ENCODE data around the gene PLK5.

Gene PLK5

DNA sequence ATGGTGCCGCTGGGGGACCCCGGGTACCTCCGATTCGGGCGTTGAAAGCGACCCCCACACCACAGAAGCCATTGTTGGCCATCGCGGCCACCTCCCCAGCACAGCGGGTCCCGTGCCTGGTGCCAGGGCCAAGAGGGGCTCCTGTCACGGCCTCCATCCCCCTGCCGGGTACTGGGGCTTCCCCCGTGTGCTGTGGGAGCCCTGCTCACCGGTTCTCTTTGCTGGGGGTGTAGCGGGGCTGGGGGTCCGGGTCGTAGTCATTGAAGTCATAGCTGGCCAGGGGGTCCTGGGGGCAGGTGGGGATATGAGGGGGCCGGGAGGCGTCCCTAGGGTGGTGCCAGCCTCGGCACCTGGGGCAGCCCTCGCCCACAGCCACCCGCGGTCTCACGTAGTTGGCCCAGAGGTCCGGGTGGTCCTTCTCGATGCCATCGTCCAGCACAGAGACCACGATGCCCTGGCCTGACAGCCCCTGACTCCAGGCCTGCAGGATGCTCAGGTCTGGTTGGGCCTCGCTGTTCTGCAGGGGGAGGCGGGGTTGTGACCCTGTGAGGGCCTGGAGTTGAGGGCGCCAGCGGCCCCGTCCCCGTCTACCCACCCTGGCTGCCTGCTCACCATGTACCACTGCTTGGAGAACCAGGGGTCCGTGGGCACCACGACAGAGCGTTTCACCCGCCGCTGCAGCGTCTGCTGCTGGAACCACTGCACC, 36.1 kb upstream of the PLK5 start:
- Mint-ChIP-seq H3K4me3 (no peak overlapping the region), H3K27ac (no peak overlapping the region), H3K4me1 (peaks cover 14% of the 10 kb centered on the region), H3K9me3 (no peaks in the 10 kb centered on the region), H3K36me3 (no peaks in the 10 kb centered on the region), H3K27me3 (peaks cover 30% of the 10 kb centered on the region)
- ATAC-seq = no peak

DNA sequence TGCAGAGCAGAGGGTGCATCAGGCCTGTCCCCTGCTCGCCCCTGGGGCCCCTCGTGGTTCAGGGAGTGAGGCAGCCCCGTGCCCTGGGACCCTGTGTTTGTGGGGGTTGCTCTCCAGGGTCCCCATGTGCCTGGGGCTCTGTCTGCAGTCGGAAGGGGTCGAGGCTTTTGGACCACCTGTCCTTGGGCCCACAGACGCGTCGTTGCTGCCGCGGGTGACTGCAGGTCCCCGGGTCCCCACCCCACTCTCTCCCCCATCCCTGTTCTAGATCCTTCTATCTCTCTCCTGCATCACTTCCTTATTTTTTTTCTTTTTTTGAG, 35.6 kb upstream of the PLK5 start:
- H3K27ac Mint-ChIP-seq = no peak overlapping the region
- no peaks in the 10 kb centered on the region for H3K9me3 Mint-ChIP-seq
- H3K4me3 Mint-ChIP-seq = no peak overlapping the region
- H3K36me3 Mint-ChIP-seq = no peaks in the 10 kb centered on the region
- peaks cover 31% of the 10 kb centered on the region for H3K27me3 Mint-ChIP-seq
- no peak for ATAC-seq
- peaks cover 14% of the 10 kb centered on the region for H3K4me1 Mint-ChIP-seq

DNA sequence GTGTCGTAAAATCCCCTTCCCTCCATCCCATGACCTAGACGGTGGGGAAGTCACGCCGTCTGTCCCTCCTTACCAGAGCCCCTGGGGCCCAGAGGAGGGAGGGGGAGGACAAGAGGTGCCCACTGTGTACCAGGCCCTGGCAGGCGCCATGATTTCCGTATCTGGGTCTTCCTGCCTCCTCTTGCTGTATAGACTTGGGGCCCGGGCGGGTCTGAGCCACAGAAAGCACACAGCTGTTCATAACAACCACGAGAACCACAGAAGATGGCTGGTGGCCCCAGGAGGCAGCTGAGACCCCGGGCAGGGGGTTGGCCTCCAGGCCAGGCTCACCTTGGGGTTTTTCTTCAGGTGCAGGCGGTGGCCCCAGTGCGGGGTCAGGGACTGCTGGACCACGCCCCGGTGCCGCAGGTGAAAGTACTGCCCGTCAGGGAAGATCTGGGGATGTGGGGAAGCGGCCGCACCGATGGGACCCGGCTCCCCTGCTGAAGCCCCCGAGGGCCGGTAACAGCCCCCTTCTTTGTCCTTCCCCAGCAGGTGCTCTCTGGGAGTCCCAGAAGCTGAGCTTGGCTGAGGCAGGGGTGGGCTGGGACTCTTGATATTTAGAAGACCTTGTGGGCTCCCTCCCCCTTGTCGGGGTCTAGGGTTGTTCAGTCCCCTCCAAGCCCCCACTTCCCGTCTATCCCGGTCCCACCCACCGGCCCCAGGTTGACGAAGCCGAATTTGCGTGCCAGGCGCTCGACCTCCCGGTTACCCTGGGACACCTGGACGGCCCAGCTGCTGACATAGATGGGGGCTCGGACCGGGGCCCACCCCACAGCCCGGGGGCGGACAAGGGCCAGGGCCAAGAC, 34.2 kb upstream of the PLK5 start:
- H3K27ac Mint-ChIP-seq = peak overlapping the region; percentile 22
- no peaks in the 10 kb centered on the region for H3K36me3 Mint-ChIP-seq
- no peak for ATAC-seq
- H3K4me3 Mint-ChIP-seq = peak overlapping the region; percentile 50
- H3K27me3 Mint-ChIP-seq = peaks cover 31% of the 10 kb centered on the region
- H3K9me3 Mint-ChIP-seq = no peaks in the 10 kb centered on the region
- peaks cover 14% of the 10 kb centered on the region for H3K4me1 Mint-ChIP-seq

DNA sequence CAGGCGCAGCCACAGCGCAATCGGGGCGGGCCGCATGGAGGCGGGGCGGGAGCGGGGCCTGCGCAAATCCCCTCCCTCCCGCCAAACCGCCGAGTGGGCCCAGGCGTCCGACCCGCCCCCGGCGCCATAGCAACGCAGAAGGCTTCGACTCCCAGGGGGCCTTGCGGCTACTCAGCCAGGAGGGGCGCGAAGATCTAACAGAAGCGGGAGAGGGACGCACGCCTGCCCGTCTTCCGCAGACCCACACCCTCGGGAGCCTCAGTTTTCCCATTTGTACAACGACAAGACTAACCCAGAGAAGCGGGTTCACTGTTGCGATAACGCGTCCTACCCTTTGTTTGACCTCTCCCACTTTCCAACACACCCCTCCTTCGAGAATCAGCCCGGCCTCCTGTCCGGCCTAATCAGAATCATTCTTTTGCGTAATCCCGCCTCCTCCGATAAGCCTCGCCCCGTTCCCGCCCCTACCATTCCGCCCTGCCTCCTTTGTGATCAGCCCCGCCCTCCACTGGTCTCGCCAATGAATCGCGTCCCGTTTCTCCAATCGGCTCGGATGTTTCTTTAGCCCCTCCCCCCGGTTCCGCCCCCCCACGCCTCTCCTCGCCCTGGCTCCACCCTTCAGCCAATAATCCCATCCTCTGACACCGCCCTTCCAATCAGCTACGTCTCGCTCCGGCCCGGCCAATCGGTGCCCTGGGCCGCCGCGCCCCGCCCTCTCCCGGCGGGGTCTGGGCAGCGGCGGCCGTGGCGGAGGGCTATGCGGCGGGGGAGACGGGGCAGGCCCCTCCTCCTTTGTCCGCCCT, 33.4 kb upstream of the PLK5 start, which contains the start of gene PCSK4:
TSS of gene PCSK4 (minus strand) at position 40 of the 803 bp plus-strand sequence. CDS start at position 36, 4 bp downstream.
- H3K4me1 Mint-ChIP-seq = peaks cover 14% of the 10 kb centered on the region
- H3K27me3 Mint-ChIP-seq = peaks cover 34% of the 10 kb centered on the region
- peak within 1 kb of the TSS; percentile 79 for H3K4me3 Mint-ChIP-seq
- H3K9me3 Mint-ChIP-seq = no peaks in the 10 kb centered on the region
- peak; percentile 94 for ATAC-seq
- H3K36me3 Mint-ChIP-seq = no peaks in the 10 kb centered on the region
- peak within 1 kb of the TSS; percentile 22 for H3K27ac Mint-ChIP-seq

DNA sequence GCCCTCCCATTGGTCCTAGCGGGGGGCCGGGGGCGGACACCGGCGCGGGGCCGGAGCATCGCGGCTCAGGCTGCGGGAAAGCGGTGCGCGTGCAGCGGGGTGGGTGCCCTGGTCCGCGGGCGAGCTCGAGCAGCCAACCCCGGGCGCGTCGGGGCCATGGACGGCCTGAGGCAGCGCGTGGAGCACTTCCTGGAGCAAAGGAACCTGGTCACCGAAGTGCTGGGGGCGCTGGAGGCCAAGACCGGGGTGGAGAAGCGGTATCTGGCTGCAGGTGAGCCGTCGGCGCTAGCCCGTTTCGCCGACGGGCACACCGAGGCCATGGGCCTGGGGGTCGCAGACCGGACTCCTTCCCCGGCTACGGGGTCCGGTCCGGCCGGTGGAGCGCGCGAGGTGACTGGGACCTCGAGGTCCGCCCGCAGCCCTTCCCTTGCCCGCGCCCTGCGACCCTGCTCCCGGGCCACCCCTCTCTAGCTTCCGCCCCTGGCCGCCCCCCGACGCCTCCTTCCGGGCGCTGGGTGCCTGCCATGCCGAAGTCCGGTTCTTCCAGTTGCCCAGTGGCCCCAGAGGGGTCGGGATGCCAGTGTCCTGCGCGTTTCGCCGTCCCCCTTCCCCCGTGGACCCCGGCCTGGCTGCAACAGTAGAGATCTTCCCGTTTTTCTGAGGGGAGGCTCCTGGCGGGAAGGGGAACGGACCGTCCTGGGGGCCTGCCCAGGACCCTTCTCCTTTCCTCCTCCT, 32.6 kb upstream of the PLK5 start, which contains the start of gene REEP6:
TSS of gene REEP6 (plus strand) at position 68 of the 735 bp plus-strand sequence. CDS start at position 157, 89 bp downstream.
- Mint-ChIP-seq H3K27me3 (peaks cover 41% of the 10 kb centered on the region), H3K27ac (peak within 1 kb of the TSS; percentile 22), H3K4me3 (peak within 1 kb of the TSS; percentile 79), H3K36me3 (no peaks in the 10 kb centered on the region), H3K9me3 (no peaks in the 10 kb centered on the region), H3K4me1 (peaks cover 14% of the 10 kb centered on the region)
- ATAC-seq = no peak

DNA sequence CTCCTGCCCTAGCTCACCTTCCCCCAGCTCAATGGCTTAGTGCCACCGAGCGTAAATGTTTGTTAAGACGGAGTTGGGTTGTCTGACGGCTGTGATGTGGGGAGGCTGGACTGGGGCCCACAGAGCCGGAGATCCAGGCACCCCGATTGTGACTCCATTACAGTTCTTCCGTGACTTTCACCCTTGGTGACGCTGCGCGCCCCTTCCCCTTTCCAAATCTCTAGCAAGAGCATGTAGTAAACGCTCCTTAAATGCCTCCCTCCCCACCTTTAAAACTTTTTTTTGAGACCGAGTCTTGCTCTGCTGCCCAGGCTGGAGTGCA, 32.1 kb upstream of the PLK5 start:
- no peaks in the 10 kb centered on the region for H3K36me3 Mint-ChIP-seq
- peak overlapping the region; percentile 79 for H3K4me3 Mint-ChIP-seq
- ATAC-seq = no peak
- H3K27me3 Mint-ChIP-seq = peaks cover 47% of the 10 kb centered on the region
- H3K4me1 Mint-ChIP-seq = peaks cover 14% of the 10 kb centered on the region
- no peak overlapping the region for H3K27ac Mint-ChIP-seq
- no peaks in the 10 kb centered on the region for H3K9me3 Mint-ChIP-seq

DNA sequence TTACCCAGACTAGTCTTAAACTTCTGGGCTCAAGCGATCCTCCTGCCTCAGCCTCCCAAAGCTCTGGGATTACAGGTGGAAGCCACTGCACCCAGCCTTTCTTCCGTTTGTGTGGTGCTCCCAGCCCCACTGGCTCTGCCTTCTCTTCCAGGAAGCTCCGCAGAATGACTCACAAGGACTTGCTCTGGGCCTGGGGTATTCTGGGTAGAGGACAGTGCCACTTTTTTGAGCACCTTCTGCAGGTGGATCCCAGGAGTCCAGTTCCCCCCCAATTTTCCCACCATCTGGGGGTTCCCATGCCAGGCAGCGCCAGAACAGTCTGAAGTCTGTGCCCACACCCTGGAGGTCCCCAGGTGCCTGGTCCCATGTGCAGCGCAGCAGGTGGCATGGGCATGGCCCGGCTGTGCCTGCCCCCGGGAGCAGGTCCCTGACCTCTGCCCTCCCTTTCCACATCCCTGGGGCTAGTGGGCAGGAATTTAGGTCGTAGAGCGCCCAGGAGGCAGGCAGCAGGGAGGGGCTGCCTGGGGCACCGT, 31.3 kb upstream of the PLK5 start:
- no peaks in the 10 kb centered on the region for H3K9me3 Mint-ChIP-seq
- peaks cover 14% of the 10 kb centered on the region for H3K4me1 Mint-ChIP-seq
- H3K4me3 Mint-ChIP-seq = peak overlapping the region; percentile 64
- ATAC-seq = no peak
- H3K27ac Mint-ChIP-seq = no peak overlapping the region
- H3K36me3 Mint-ChIP-seq = no peaks in the 10 kb centered on the region
- H3K27me3 Mint-ChIP-seq = peaks cover 54% of the 10 kb centered on the region

DNA sequence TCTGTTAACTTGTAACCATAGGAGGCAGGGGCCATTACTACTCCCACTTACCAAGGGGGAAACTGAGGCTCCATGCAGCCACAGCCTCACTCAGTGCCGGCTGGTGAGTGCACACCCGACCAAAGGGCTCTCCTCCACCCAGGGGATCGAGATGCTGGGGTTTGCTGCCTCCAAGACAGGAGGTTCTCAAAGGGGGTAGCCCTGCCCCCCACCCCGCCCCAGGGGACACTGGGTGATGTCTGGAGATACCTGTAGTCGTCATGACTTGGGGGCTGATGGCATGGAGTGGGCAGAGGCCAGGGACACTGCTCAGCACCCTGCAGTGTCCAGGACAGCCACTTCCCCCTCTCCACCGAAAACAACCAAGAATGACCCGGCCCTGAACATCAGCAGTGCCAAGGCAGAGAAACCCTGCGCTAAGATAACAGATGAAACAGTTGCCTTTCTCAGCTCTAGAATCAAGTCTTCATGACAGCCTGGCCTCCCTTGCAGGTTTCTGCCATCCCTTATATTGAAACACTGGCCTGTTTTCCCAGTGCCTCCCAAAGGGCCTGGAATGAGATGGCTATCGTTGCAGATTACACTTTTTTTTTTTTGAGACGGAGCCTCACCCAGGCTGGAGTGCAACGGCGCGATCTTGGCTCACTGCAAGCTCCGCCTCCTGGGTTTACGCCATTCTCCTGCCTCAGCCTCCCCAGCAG, 29.6 kb upstream of the PLK5 start:
- H3K36me3 Mint-ChIP-seq = no peaks in the 10 kb centered on the region
- peaks cover 52% of the 10 kb centered on the region for H3K27me3 Mint-ChIP-seq
- no peak overlapping the region for H3K4me3 Mint-ChIP-seq
- peaks cover 12% of the 10 kb centered on the region for H3K4me1 Mint-ChIP-seq
- no peak for ATAC-seq
- H3K27ac Mint-ChIP-seq = no peak overlapping the region
- H3K9me3 Mint-ChIP-seq = no peaks in the 10 kb centered on the region

DNA sequence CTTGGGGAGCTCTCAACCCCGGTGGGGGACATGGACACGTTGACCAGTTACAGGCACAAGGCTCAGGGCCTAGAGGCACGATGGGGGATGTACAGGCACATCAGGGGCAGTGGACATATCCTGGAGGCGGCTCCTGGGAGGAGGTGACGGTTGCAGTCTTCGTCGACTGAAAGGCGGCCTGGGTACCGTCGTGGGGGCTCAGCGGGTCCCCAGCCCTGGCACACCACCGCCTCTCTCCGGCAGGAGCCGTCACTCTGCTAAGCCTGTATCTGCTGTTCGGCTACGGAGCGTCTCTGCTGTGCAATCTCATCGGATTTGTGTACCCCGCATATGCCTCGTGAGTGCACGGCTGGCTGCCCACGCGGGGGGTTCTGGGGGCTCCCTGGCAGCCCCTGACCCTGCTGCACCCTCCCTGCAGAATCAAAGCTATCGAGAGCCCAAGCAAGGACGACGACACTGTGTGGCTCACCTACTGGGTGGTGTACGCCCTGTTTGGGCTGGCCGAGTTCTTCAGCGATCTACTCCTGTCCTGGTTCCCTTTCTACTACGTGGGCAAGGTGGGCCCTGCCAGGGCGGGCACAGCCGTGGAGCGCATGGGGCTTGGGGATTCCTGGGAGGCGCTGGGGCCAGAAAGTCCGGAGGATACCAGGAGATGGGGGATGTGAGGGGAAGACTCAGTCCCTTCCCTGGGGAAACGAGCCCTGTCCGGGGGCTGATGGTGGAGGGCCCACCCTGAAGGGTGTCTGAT, 28.7 kb upstream of the PLK5 start:
- no peaks in the 10 kb centered on the region for H3K36me3 Mint-ChIP-seq
- H3K4me1 Mint-ChIP-seq = peaks cover 7% of the 10 kb centered on the region
- no peak overlapping the region for H3K27ac Mint-ChIP-seq

DNA sequence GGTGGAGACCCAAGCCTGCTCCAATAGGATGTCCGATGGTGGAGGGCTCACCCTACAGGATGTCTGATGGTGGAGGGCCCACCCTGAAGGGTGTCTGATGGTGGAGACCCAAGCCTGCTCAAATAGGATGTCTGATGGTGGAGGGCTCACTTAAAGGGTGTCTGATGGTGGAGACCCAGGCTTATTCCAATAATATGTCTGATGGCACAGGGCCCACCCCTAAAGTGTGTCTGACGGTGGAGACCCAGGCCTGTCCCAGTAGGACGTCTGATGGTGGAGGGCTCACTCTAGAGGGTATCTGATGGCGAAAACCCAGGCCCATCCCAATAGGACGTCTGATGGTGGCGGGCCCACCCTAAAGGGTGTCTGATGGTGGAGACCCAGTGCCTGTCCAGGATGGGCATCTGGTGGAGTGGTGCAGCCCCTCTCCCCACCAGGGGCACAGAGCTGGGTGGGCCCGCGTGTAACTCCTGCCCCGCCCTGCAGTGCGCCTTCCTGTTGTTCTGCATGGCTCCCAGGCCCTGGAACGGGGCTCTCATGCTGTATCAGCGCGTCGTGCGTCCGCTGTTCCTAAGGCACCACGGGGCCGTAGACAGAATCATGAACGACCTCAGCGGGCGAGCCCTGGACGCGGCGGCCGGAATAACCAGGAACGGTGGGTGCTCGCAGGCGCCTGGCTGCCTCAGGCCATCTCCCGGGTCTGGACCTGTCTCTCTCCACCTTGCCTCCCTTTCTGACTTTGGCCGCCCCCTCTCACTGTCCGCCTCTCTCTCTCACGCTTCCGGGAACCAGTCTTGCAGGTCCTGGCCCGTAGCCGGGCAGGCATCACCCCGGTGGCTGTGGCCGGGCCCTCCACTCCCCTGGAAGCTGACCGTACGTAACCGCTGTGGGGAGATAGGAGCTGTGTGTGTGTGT, 27.8 kb upstream of the PLK5 start:
- Mint-ChIP-seq H3K27me3 (peaks cover 59% of the 10 kb centered on the region), H3K9me3 (no peaks in the 10 kb centered on the region)
- ATAC-seq = no peak

More for the DNA sequence above, 28.7 kb upstream of the PLK5 start:
- Mint-ChIP-seq H3K4me3 (no peak overlapping the region), H3K9me3 (no peaks in the 10 kb centered on the region), H3K27me3 (peaks cover 51% of the 10 kb centered on the region)
- ATAC-seq = no peak

DNA sequence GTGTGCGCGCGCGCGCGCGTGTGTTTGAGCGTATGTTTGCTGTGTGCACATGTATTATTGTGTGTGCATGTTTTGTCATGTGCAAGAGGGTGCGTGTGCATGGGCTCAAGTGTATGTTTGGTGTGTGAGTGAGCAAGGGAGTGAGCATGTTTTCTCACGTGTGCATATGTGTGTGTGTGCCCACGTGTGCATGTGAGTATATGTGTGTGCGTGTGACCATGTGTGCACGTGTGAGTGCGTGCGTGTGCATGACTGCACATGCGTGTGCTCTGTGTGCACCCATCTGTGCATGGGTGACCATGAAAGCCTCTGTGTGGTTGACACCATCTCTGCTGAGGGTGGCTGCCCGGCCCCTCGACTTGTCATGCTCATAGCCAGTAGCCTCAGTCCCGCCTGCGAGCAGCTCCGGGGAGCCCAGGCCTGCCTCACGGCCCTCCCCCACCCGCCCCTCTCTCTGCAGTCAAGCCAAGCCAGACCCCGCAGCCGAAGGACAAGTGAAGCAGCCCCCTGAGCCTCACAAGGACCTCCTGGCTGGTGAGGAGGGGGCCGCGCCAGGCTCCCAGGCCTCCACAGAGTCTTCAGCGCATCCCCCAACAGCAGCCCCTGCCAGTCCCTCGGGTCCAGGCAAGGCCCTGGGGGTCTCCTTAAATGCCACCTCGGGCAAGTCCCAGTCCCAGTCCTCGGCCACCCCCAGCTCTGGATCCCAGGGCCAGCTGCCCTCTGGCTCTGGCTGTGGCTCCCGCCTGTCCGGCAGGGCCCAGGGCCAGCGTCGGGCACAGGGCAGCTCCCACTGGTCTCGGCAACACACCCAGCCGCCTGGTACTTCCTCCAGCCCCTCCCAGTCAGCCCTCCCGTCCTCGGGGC, 26.9 kb upstream of the PLK5 start:
- H3K27me3 Mint-ChIP-seq = peaks cover 62% of the 10 kb centered on the region
- no peaks in the 10 kb centered on the region for H3K9me3 Mint-ChIP-seq
- H3K36me3 Mint-ChIP-seq = no peaks in the 10 kb centered on the region
- peaks cover 2% of the 10 kb centered on the region for H3K4me1 Mint-ChIP-seq
- no peak overlapping the region for H3K4me3 Mint-ChIP-seq
- no peak overlapping the region for H3K27ac Mint-ChIP-seq
- no peak for ATAC-seq

More for the DNA sequence above, 27.8 kb upstream of the PLK5 start:
- no peak overlapping the region for H3K27ac Mint-ChIP-seq
- no peak overlapping the region for H3K4me3 Mint-ChIP-seq
- no peaks in the 10 kb centered on the region for H3K36me3 Mint-ChIP-seq
- H3K4me1 Mint-ChIP-seq = peaks cover 7% of the 10 kb centered on the region

DNA sequence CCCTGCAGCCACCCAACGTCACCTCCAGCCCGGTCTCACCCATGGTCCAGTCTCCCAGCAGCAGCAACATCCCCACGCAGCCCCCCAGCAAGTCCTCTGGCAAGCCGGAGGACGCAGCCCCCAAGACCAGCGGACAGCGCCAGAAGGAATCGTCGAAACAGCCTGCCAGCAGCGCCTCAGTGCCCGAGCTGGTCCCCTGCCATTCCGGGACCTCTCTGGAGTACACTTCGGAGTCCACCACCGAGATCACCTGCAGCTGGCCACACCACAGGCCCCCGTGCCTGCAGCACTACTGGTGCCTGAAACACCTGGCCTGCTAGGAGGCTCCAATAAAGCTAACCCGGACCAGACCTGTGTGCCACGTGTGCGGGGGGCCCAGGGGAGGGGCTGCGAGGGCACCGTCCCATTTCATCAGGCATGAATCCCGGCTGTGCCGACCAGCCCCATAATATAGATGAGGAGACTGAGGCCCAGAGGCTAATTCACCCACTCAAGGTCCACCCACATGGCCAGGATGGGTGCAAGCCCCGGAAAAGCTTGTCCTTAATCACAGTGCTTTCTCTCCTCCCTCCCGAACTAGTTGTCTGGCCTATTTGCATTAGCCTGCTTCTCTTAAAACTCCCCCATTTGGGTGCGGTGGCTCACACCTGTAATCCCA, 26.2 kb upstream of the PLK5 start:
- ATAC-seq = no peak
- Mint-ChIP-seq H3K4me3 (no peak overlapping the region), H3K27me3 (peaks cover 57% of the 10 kb centered on the region), H3K4me1 (no peaks in the 10 kb centered on the region), H3K9me3 (no peaks in the 10 kb centered on the region), H3K36me3 (no peaks in the 10 kb centered on the region), H3K27ac (no peak overlapping the region)
